ENCODE data around the gene DIPK1A.
"Not testable (repeated sequence)": the region's sequence is repeated elsewhere in the genome, so short reads cannot be mapped to it uniquely, and the experiment has no call there.

DNA sequence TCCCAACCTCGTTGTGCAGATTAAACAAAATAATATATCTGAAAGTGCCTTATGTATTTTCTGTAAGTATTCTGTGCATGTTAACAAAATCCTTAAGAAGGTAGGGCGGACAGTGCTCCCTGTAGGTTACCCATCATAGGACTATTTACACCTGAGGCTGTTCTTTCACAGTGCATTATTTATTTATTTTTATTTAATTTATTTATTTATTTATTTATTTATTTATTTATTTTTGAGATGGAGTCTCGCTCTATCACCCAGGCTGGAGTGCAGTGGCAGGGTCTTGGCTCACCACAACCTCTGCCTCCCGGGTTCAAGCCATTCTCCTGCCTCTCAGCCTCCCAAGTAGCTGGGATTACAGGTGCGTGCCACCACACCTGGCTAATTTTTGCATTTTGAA lies 12.8 kb upstream of the DIPK1A start:
- TF ChIP-seq POLR2AphosphoS5, POLR2A (IDR thresholded peaks at IDR 0.05; ENCODE audit: low read depth, low read length): not testable (repeated sequence)
